HUDEP-2 (cell line): Measurements from ENCODE around the gene SHC3.
A peak's percentile ranks its signal among the peaks of the same experiment; 100 is the strongest.

Experiments used
- DNase-seq, 76 experiments: peaks; one replicate each; lab custom pipeline; 2025; ENCODE audit not compliant: unreplicated experiment in 76 of 76; lab: John Stamatoyannopoulos, UW

SHC3 gene

GRCh38 chr9:89160806-89161205 lies 17.8 kb downstream of the SHC3 start:
- DNase-seq: no peak

DNA sequence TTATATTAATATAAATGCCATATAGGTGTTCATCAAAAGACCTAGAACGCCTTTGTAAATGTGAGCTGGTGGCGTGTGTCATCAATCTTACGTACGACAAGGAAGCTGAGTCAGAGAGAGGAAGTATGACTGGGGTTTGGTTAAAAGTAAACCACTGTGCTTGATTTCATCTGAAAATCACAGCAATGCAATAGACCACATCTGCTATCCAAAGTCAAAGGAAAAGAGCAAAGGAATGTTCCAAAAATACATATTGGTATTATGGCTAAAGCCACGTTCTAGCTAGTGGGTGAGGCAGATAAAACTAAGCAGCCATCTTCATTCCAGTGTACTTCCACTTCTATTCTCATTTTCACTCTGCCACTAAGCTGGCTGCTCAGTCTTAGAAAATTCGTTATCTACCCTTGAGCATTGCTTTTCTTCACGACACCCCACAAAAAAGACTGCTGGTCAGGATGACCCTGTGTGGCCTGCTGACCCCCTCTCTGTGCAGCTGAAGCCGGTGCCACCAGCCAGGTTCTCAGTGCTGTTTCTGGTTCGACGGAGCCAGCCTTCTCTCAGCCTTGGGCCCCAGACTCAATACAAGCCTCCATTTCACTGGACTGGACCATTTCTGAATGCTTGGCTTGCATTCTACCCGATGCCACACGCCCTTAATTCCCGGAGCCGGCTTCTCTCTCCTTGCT lies 23.8 kb downstream of the SHC3 start:
- DNase-seq: no peak

GRCh38 chr9:89154218-89154617 lies 24.4 kb downstream of the SHC3 start:
- DNase-seq: no peak

DNA sequence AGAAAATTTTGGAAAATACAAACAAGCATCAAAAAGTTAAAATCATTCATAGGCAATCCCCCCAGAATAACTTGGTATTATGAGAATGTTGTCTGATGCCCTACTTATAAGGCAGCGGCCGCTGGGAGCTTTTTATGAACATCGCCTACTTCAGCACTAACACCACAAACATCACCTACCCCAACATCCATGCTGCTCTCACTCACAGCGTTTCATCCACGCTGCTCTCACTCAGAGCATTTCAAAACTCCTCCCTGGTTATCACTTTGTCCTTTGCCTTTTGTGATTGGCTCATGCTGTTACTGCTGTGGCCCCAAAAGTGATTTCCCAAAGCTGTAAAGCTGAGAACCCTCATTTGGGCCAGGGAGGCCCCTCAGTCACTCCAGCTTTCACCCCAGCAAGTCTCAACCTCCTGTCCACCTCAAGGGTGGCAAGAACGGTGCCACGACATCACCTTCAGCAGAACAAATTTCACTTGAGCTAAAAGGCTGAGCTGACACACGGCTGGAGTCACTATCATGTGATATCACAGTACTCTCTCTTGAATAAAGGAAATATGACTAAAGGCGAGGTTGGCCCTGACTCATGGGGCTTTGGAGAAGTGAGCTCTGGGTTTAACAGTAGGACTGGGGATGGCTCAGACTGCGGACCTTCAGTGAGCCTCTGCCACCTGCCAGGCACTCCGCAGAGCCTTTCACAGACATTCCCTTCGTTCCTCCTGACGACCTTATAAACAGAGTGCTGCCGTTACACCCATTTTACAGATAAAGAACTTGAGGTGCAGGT lies 25.2 kb downstream of the SHC3 start:
- DNase-seq: no peak

DNA sequence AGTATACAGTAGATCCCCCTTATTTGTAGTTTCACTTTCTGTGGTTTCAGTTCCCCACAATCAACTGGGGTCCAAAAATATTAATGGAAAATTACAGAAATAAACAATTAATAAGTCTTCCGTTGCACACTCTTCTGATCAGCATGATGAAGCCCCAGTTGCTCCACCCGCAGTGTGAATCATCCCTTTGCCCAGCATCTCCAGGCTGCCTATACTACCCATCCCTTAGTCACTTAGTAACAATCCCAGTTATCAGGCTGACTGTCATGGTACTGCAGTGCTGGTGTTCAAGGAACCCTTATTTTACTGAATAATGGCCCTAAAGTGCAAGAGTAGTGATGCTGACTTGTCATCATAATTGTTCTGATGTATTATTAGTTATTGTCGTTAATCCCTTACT lies 28.9 kb downstream of the SHC3 start:
- no peak for DNase-seq

DNA sequence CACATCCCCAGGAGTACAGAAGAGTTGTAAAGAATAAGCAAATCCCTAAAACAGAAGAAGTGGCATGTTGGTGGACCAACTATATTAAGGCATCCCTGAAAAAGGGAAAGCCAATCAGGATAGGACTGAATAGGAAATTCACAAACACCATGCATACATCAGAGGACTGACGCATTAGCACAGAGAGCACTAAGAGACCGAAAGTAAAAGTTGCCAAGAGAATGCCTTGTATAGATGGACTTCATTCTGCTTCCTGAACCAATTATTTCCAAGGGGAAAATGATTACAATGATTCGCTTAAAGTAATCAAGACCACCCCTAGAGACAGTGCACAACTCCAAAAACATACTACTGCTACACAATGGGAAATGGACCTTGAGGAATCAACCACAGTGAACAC lies 33.5 kb downstream of the SHC3 start:
- no peak for DNase-seq

- DNase-seq: no peak
Measured at GRCh38 chr9:89144238-89144637, 34.4 kb downstream of the SHC3 start.

DNA sequence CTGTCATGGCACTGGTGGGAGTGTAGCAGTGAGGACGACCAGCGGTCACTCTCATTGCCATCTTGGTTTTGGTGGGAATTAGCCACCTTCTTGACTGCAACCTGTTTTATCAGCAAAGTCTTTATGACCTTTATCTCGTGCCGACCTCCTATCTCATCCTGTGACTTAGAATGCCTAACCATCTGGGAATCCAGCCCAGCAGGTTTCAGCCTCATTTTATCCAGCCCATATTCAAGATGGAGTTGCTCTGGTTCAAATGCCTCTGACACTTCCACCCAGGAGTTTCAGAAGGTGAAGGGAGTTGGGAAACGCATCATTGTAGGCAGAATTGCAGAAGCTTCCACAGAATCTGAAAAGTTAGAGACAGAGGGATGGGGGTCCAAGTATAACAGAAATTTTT lies 35.4 kb downstream of the SHC3 start:
- DNase-seq: no peak

GRCh38 chr9:89139455-89139854 lies 39.2 kb downstream of the SHC3 start:
- DNase-seq: no peak

DNA sequence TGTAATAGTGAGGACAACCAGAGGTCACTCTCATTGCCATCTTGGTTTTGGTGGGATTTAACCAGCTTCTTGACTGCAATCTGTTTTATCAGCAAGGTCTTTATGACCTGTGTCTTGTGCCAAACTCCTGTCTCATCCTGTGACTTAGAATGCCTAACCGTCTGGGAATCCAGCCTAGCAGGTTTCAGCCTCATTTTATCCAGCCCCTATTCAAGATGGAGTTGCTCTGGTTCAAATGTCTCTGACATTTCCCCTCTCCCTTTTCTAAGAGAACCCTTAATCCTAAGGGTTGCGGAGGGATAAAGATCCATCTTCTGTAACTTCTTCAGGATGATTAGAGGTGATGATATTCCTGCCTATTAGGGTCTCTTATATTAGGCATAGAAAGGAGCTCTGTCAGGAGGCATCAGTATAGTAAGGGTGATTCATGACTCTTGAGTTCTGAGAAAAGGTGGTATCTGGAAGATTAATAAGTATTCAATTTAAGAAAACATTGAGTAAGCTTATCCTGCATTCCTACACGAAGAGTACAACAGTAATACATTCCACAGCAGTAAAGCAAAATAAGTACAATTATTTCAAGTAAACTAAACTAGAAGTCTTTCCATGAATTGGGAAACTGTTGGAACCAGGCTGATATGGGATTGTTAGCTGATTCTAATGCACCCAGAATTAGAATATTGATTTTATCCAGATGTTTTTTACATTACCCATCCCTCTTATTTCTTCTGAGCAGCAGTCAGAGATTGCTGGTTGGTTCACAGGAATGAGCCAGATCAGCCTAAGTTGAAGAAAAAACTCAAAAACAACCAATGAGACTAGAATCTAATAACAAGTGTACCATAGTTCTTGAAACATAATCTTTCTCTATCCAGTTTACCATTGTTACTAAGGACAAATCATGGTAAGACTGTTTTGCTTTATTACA lies 39.9 kb downstream of the SHC3 start:
- no peak for DNase-seq

DNA sequence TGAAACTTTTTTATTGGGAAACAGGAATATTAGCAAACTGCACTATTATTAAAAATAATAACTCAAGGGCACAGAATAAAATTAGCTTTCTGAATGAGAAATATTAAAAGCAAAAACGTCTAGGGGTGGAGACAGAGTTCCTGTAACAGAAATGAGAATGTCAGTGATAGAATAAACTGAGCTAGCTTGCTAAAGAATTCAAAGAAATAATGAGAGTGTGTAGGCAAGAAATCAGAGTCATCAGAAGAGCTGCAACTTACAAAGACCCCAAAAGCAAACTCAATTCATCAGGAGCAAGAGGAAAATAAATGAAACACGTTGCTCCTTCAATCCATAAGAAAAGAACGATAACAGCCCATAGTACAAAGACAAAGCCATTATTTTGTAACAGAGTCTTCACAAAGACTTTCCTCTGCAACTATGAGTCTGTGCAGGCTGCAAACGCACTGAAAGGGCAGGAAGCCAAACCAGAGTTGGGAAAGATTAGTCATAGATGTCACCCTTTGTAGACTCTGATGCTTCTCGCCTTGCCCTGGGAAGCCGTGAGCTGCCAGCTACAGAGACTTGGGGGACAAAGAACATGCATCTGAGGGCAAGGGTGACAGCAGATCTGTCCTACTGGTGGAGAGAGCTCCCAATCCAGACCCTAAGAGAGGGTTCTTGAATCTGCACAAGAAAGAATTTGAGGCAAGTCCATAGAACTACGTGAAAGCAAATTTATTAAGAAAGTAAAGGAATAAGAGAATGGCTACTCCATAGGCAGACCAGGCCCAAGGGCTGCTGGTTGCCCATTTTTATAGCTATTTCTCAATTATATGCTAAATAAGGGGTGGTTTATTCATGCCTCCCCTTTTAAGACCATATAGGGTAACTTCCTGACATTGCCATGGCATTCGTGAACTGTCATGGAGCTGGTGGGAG lies 40.8 kb downstream of the SHC3 start:
- peak in 30 of 76 experiments; percentile 1 to 58 (median 12) for DNase-seq

GRCh38 chr9:89135591-89136166 lies 42.9 kb downstream of the SHC3 start:
- DNase-seq: no peak

- DNase-seq: no peak
Measured at GRCh38 chr9:89134709-89135108, 43.9 kb downstream of the SHC3 start.

GRCh38 chr9:89122949-89123348 lies 55.7 kb downstream of the SHC3 start:
- no peak for DNase-seq

GRCh38 chr9:89120704-89121103 lies 57.9 kb downstream of the SHC3 start:
- no peak for DNase-seq

DNA sequence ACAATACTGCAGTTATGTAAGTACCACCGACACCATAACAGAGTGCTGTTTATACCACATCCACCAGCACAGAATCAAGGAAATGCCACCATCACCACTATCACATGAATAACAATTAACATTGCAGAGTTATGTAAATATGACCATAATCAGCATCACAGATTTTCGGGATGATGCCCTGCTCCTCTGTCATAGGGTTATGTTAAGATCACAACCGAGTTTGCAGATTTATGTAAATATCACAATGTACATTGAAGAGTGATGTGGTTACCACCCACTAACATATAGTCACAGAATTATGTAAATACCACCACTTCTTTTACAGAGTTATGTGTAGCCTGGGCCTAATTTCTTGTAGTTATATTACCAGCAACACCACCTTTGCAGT lies 61.8 kb downstream of the SHC3 start:
- no peak for DNase-seq

- DNase-seq: no peak
Measured at GRCh38 chr9:89116064-89116804, 62.4 kb downstream of the SHC3 start.

DNA sequence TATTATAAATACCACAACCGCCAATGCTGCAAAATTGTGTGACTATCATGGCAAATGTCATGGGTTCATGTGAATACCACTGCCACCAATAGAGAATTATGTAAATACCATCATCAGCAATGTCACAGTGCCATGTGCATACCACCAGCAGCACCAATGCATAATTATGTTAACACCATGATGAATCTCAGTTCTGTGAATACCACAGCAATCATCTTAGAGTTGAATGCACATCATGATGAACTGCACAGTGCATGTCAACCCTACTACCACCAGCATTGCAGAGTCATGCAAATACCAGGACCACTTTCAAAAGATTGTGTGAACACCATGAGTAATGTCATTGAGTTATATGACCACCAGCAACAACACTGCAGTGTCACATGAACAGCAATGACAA lies 63.2 kb downstream of the SHC3 start:
- DNase-seq: no peak

GRCh38 chr9:89114741-89115140 lies 63.9 kb downstream of the SHC3 start:
- no peak for DNase-seq
